Effector memory CD4-positive, alpha-beta T cell (primary cell): ENCODE results near the gene BORCS5.
"Not testable (repeated sequence)": the region's sequence is repeated elsewhere in the genome, so short reads cannot be mapped to it uniquely, and the experiment has no call there.

Experiments used
- DNase-seq, 3 donors: peaks; one replicate each; pipeline ENCODE4 v3.0.0-alpha.2; 2020
- H3K27ac ChIP-seq: 2 replicates; pipeline ENCODE4 v1.7.0; 2013; ENCODE audit warnings: mild to moderate bottlenecking, low read length, moderate library complexity; ENCODE audit not compliant: insufficient read depth, poor library complexity, severe bottlenecking
- H3K27me3 ChIP-seq: replicated peaks from 2 replicates; pipeline ENCODE4 v1.7.0; 2013; ENCODE audit warnings: mild to moderate bottlenecking, low read length; ENCODE audit not compliant: insufficient read depth, control insufficient read depth, poor library complexity, severe bottlenecking
- H3K36me3 ChIP-seq: 2 replicates; pipeline ENCODE4 v1.7.0; 2013; ENCODE audit warnings: mild to moderate bottlenecking, low read length, moderate library complexity; ENCODE audit not compliant: control insufficient read depth, insufficient read depth
- H3K4me1 ChIP-seq: 2 replicates; pipeline ENCODE4 v1.7.0; 2013; ENCODE audit warnings: low read length, mild to moderate bottlenecking; ENCODE audit not compliant: control insufficient read depth, insufficient read depth, poor library complexity, severe bottlenecking
- H3K4me3 ChIP-seq: 2 replicates; pipeline ENCODE4 v1.7.0; 2013; ENCODE audit warnings: low read length, low read depth, mild to moderate bottlenecking; ENCODE audit not compliant: insufficient read depth, poor library complexity, severe bottlenecking
- H3K9me3 ChIP-seq: 2 replicates; pipeline ENCODE4 v1.7.0; 2013; ENCODE audit warnings: mild to moderate bottlenecking, low read length, moderate library complexity; ENCODE audit not compliant: control insufficient read depth
- total RNA-seq, 3 donors: gene quantifications; one replicate each; lab custom pipeline; 2026; lab: John Stamatoyannopoulos, UW

The BORCS5 gene
- 54.6 to 122 (median 57.1) reads per million in 3 donors for total RNA-seq

GRCh38 chr12:12356896-12357718, at the start of gene BORCS5:
Gene BORCS5, plus strand, starts transcription at chr12:12357078. Its CDS starts 374 bp downstream, at chr12:12357452.
- peak; percentile 97 to 98 (median 97) for DNase-seq
- Histone ChIP-seq H3K4me1 (no peaks in the 10 kb centered on the region), H3K27ac (peak within 1 kb of the TSS; percentile 96), H3K27me3 (no peaks in the 10 kb centered on the region), H3K4me3 (peak within 1 kb of the TSS; percentile 83), H3K9me3 (no peaks in the 10 kb centered on the region), H3K36me3 (peaks cover 9% of the 10 kb centered on the region)

DNA sequence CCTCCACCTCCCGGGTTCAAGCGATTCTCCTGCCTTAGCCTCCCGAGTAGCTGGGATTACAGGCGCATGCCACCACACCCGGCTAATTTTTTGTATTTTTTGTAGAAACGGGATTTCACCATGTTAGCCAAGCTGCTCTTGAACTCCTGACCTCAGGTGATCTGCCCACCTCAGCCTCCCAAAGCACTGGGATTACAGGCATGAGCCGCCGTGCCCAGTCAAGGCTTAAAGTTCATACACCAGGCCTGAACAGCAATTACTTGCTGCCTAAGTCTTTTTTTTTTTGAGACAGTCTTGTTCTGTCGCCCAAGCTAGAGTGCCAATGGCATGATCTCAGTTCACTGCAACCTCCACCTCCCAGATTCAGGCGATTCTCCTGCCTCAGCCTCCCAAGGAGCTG, 46.2 kb upstream of the BORCS5 start:
- not testable (repeated sequence) for H3K4me3 ChIP-seq, H3K36me3 ChIP-seq, DNase-seq, H3K4me1 ChIP-seq, H3K9me3 ChIP-seq, H3K27ac ChIP-seq, H3K27me3 ChIP-seq

DNA sequence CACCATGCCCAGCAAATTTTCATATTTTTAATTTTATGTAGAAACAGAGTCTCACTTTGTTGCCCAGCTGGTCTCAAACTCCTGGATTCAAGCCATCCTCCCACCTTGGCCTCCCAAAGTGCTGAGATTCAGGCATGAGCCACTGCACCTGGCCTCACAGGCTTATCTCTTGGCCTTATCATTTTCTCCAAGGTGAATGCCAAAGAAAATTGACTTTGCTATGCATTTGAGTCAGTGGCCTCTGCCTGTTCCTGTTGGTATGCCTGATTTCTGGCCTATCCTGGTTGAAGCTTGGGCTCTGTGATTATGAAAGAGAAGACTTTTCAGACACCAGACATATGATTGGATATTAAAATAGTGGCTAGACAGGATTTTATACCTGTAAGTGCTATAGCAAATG, 41.0 kb upstream of the BORCS5 start:
- H3K9me3 ChIP-seq = no peaks in the 10 kb centered on the region
- no peaks in the 10 kb centered on the region for H3K4me1 ChIP-seq
- H3K4me3 ChIP-seq = no peak overlapping the region
- no peaks in the 10 kb centered on the region for H3K36me3 ChIP-seq
- DNase-seq = no peak
- no peaks in the 10 kb centered on the region for H3K27me3 ChIP-seq
- no peak overlapping the region for H3K27ac ChIP-seq

GRCh38 chr12:12319451-12320183, 37.3 kb upstream of the BORCS5 start:
- Histone ChIP-seq H3K9me3 (no peaks in the 10 kb centered on the region), H3K27ac (no peak overlapping the region), H3K4me1 (no peaks in the 10 kb centered on the region), H3K4me3 (no peak overlapping the region), H3K27me3 (no peaks in the 10 kb centered on the region), H3K36me3 (no peaks in the 10 kb centered on the region)
- no peak for DNase-seq

DNA sequence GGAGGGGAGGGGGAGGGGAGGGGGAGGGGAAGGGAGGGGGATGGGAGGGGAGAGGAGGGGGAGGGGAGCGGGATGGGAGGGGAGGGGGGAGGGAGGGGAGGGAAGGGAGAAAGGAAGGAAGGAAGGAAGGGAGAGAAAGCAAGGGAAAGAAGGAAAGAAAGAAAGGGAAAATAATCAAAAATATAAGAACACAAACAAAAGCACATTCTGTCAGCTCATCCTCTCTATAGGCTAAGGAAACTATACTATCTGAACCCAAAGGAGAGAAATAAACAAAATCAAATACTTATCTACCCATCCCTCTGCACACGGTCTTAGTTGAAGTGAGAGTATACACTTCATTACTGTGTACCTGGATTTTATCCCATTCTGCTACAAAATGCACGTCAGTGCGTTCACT, 33.8 kb upstream of the BORCS5 start:
- no peaks in the 10 kb centered on the region for H3K36me3 ChIP-seq
- no peak overlapping the region for H3K4me3 ChIP-seq
- H3K27ac ChIP-seq = no peak overlapping the region
- no peak for DNase-seq
- H3K9me3 ChIP-seq = no peaks in the 10 kb centered on the region
- no peaks in the 10 kb centered on the region for H3K4me1 ChIP-seq
- H3K27me3 ChIP-seq = no peaks in the 10 kb centered on the region

GRCh38 chr12:12323591-12323990, 33.3 kb upstream of the BORCS5 start:
- Histone ChIP-seq H3K27ac (no peak overlapping the region), H3K4me3 (no peak overlapping the region), H3K4me1 (no peaks in the 10 kb centered on the region), H3K36me3 (no peaks in the 10 kb centered on the region), H3K27me3 (no peaks in the 10 kb centered on the region), H3K9me3 (no peaks in the 10 kb centered on the region)
- no peak for DNase-seq

DNA sequence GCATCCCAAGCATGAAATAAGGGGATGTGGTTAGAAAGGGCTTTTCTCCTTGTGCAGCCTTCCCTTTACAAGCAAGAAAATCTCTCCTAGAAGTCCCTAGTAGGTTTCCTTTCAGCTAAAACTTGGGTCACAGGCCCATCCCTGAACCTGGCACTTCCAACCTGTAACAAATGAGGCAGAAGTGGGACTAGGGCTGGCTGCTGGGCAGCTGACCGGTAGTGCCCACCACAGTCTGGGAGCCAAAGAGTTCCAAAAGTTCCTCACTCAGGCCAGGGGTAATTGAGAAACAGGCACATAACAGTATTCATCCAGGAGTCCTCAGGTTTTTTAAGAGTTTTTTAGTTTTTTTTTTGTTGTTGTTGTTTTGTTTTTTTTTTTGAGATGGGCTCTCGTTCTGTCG, 30.6 kb upstream of the BORCS5 start:
- Histone ChIP-seq H3K27ac (no peak overlapping the region), H3K9me3 (no peaks in the 10 kb centered on the region), H3K4me1 (no peaks in the 10 kb centered on the region), H3K36me3 (no peaks in the 10 kb centered on the region), H3K27me3 (no peaks in the 10 kb centered on the region), H3K4me3 (no peak overlapping the region)
- DNase-seq = no peak

GRCh38 chr12:12327802-12328201, 29.1 kb upstream of the BORCS5 start:
- H3K4me1 ChIP-seq = no peaks in the 10 kb centered on the region
- H3K9me3 ChIP-seq = no peaks in the 10 kb centered on the region
- H3K27ac ChIP-seq = no peak overlapping the region
- no peaks in the 10 kb centered on the region for H3K36me3 ChIP-seq
- no peak for DNase-seq
- no peak overlapping the region for H3K4me3 ChIP-seq
- no peaks in the 10 kb centered on the region for H3K27me3 ChIP-seq

GRCh38 chr12:12331244-12331771, 25.6 kb upstream of the BORCS5 start:
- no peak for DNase-seq
- no peaks in the 10 kb centered on the region for H3K36me3 ChIP-seq
- no peaks in the 10 kb centered on the region for H3K27me3 ChIP-seq
- no peaks in the 10 kb centered on the region for H3K9me3 ChIP-seq
- H3K4me1 ChIP-seq = no peaks in the 10 kb centered on the region
- no peak overlapping the region for H3K4me3 ChIP-seq
- H3K27ac ChIP-seq = no peak overlapping the region

GRCh38 chr12:12331896-12332295, 25.0 kb upstream of the BORCS5 start:
- DNase-seq = no peak
- no peaks in the 10 kb centered on the region for H3K36me3 ChIP-seq
- no peak overlapping the region for H3K4me3 ChIP-seq
- H3K27me3 ChIP-seq = no peaks in the 10 kb centered on the region
- no peak overlapping the region for H3K27ac ChIP-seq
- H3K9me3 ChIP-seq = no peaks in the 10 kb centered on the region
- H3K4me1 ChIP-seq = no peaks in the 10 kb centered on the region
